Stimulated activated CD8-positive, alpha-beta memory T cell treated with anti-CD3 and anti-CD28 coated beads, Interleukin-12 subunit alpha, Interleukin-12 subunit beta, amount 100 ng/mL, for 24 hours (primary cell): Measurements from ENCODE around the gene GPS2.
"Not testable (repeated sequence)": the region's sequence is repeated elsewhere in the genome, so short reads cannot be mapped to it uniquely, and the experiment has no call there.

ENCODE experiments used
- DNase-seq: peaks from one replicate; pipeline ENCODE4 v3.0.0-alpha.2; 2020; ENCODE audit errors: extremely low read depth

Gene GPS2

GRCh38 chr17:7314719-7315569 is at the start of gene GPS2:
GPS2 (minus strand) TSS chr17:7315360; CDS start chr17:7315052, 308 bp downstream.
- peak; percentile 84 for DNase-seq

GRCh38 chr17:7363311-7363710 is 48.2 kb upstream of the GPS2 start:
- no peak for DNase-seq

GRCh38 chr17:7361906-7362305 is 46.7 kb upstream of the GPS2 start:
- DNase-seq, result no peak

- no peak for DNase-seq
Observed at GRCh38 chr17:7357381-7357780, 42.2 kb upstream of the GPS2 start.

- no peak for DNase-seq
Observed at GRCh38 chr17:7356756-7357155, 41.6 kb upstream of the GPS2 start.

- peak; percentile 53 for DNase-seq
Observed at GRCh38 chr17:7356072-7356549, 41.0 kb upstream of the GPS2 start.

GRCh38 chr17:7355573-7355972 is 40.4 kb upstream of the GPS2 start:
- no peak for DNase-seq

GRCh38 chr17:7355053-7355452 is 39.9 kb upstream of the GPS2 start, which contains the start of gene TMEM95:
TMEM95 (plus strand) TSS chr17:7355156; CDS start chr17:7355205, 49 bp downstream.
- DNase-seq, result no peak

GRCh38 chr17:7354262-7354843 is 39.2 kb upstream of the GPS2 start:
- DNase-seq, result no peak

GRCh38 chr17:7352910-7353635 is 37.9 kb upstream of the GPS2 start:
- DNase-seq, result no peak

GRCh38 chr17:7352503-7352889 is 37.3 kb upstream of the GPS2 start:
- no peak for DNase-seq

- no peak for DNase-seq
Observed at GRCh38 chr17:7351665-7352502, 36.7 kb upstream of the GPS2 start, which contains the start of gene KCTD11. KCTD11 (plus strand) TSS chr17:7352162.

- no peak for DNase-seq
Observed at GRCh38 chr17:7348478-7349242, 33.5 kb upstream of the GPS2 start.

- no peak for DNase-seq
Observed at GRCh38 chr17:7347630-7348477, 32.7 kb upstream of the GPS2 start.

GRCh38 chr17:7346761-7347614 is 31.8 kb upstream of the GPS2 start:
- no peak for DNase-seq

GRCh38 chr17:7343250-7343649 is 28.1 kb upstream of the GPS2 start:
- no peak for DNase-seq

- DNase-seq, result no peak
Observed at GRCh38 chr17:7341842-7342241, 26.7 kb upstream of the GPS2 start.

GRCh38 chr17:7340179-7340578 is 25.0 kb upstream of the GPS2 start:
- no peak for DNase-seq

- DNase-seq, result not testable (repeated sequence)
Observed at GRCh38 chr17:7337600-7337999, 22.4 kb upstream of the GPS2 start.
